Measurements from ENCODE around the gene CCDC78.
A peak's percentile ranks its signal among the peaks of the same experiment; 100 is the strongest.
"Not testable (repeated sequence)": the region's sequence is repeated elsewhere in the genome, so short reads cannot be mapped to it uniquely, and the experiment has no call there.

Gene CCDC78

DNA sequence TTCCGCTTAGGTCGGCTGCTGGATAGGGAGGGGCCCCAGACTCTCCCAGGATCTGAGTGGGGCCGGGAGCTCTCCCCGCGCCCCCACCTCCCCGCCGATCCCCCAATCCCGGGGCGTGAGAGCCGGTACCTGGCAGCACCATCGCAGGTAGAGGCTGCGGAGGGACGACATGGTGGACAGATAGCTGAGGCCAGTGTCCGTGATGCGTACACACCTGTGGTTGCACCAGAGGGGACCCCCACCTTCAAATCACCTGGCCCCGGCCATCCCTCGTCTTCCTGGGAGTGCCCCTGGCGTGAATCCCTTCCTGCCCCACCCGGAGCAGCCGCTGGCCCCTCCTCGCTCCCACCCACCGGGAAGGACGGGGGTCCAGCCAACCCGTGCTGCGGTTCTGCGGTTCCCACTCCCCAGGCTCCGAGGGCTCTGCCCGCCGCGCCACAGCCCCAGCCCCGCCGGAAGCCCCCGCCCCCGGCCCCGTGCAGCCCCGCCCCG lies 31.3 kb downstream of the CCDC78 start:
- no peak overlapping the region for H3K4me3 ChIP-seq (replicated peaks in 1 of 2; ENCODE audit: low read depth in 2 of 2, low read length in 2 of 2)
- no peak for TF ChIP-seq CTCF (IDR thresholded peaks at IDR 0.05; ENCODE audit: low read depth, low read length)
- no peak for DNase-seq (ENCODE audit: low read depth in 2 of 2)

- DNase-seq (ENCODE audit: low read depth in 2 of 2), result no peak
- TF ChIP-seq CTCF (IDR thresholded peaks at IDR 0.05; ENCODE audit: low read depth, low read length), result no peak
- H3K4me3 ChIP-seq (replicated peaks in 1 of 2; ENCODE audit: low read depth in 2 of 2, low read length in 2 of 2), result no peak overlapping the region
Measured at GRCh38 chr16:694187-694862, 31.9 kb downstream of the CCDC78 start.

GRCh38 chr16:693766-694165 lies 32.5 kb downstream of the CCDC78 start:
- no peak overlapping the region for H3K4me3 ChIP-seq (replicated peaks in 1 of 2; ENCODE audit: low read depth in 2 of 2, low read length in 2 of 2)
- no peak for TF ChIP-seq CTCF (IDR thresholded peaks at IDR 0.05; ENCODE audit: low read depth, low read length)
- no peak for DNase-seq (ENCODE audit: low read depth in 2 of 2)

- DNase-seq (ENCODE audit: low read depth in 2 of 2), result no peak
- no peak for TF ChIP-seq CTCF (IDR thresholded peaks at IDR 0.05; ENCODE audit: low read depth, low read length)
- H3K4me3 ChIP-seq (replicated peaks in 1 of 2; ENCODE audit: low read depth in 2 of 2, low read length in 2 of 2), result no peak overlapping the region
Measured at GRCh38 chr16:693364-693763, 32.9 kb downstream of the CCDC78 start.

- no peak for TF ChIP-seq CTCF (IDR thresholded peaks at IDR 0.05; ENCODE audit: low read depth, low read length)
- no peak for DNase-seq (ENCODE audit: low read depth in 2 of 2)
- no peak overlapping the region for H3K4me3 ChIP-seq (replicated peaks in 1 of 2; ENCODE audit: low read depth in 2 of 2, low read length in 2 of 2)
Measured at GRCh38 chr16:692356-693108, 33.7 kb downstream of the CCDC78 start.

- not testable (repeated sequence) for DNase-seq (ENCODE audit: low read depth in 2 of 2); H3K4me3 ChIP-seq (replicated peaks in 1 of 2; ENCODE audit: low read depth in 2 of 2, low read length in 2 of 2)
Measured at GRCh38 chr16:691242-691641, 35.0 kb downstream of the CCDC78 start.

DNA sequence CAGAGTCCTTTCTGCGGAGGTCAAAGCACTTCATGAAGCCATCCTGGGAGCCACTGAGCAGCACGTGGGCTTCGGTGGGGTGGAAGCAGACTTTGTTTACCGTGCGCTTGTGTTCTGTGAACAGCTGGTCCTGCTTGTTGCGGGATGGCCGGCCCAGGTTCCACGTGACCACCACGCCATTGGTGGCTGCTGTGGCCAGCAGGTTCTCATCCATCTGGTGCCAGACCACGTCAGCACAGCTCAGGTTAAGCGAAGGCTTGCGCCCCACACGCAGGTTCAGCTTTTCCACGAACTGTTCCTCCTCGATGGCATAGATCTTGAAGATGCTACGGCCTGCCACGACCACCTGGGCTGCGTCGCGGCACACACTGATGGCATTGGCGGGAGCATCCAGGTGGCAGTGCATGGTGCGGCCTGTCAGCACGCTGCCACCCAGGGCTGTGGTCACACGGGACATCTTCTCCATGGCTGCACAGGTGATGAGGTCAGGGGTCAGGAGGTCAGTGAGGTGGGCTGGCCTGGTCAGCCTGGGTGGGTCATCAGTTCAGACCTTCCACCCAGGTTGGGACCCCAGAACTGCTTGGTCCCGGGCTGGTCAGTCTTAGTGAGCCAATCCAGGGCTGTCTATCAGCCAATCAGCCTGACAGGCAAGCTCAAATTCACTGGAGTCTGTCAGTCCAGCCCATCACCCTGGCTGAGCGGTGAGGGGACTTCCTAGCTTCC lies 36.9 kb downstream of the CCDC78 start:
- DNase-seq (ENCODE audit: low read depth in 2 of 2), result no peak
- no peak for TF ChIP-seq CTCF (IDR thresholded peaks at IDR 0.05; ENCODE audit: low read depth, low read length)
- H3K4me3 ChIP-seq (replicated peaks in 1 of 2; ENCODE audit: low read depth in 2 of 2, low read length in 2 of 2), result peak overlapping the region; percentile 68 to 91
